Duodenal mucosa (tissue), 2 donors: Measurements from ENCODE around the gene ZNF687.
"Not testable (repeated sequence)": the region's sequence is repeated elsewhere in the genome, so short reads cannot be mapped to it uniquely, and the experiment has no call there.

ENCODE experiments used
- H3K27ac ChIP-seq: one replicate; pipeline ENCODE4 v1.7.0; 2013; ENCODE audit warnings: low read depth, low read length
- H3K27me3 ChIP-seq, 2 donors: one replicate each; pipeline ENCODE4 v1.7.0; 2013; ENCODE audit warnings: low read length in 2 of 2, control low read depth in 1 of 2; ENCODE audit not compliant: insufficient read depth in 2 of 2, control insufficient read depth in 1 of 2
- H3K36me3 ChIP-seq, 2 donors: one replicate each; pipeline ENCODE4 v1.7.0; 2013; ENCODE audit warnings: low read length in 2 of 2, control low read depth in 1 of 2; ENCODE audit not compliant: insufficient read depth in 2 of 2, control insufficient read depth in 1 of 2
- H3K4me1 ChIP-seq, 2 donors: one replicate each; pipeline ENCODE4 v1.7.0; 2013; ENCODE audit warnings: low read length in 2 of 2, control low read depth in 1 of 2; ENCODE audit not compliant: insufficient read depth in 2 of 2, control insufficient read depth in 1 of 2
- H3K4me3 ChIP-seq, 2 donors: one replicate each; pipeline ENCODE4 v1.7.0; 2013; ENCODE audit warnings: low read length in 2 of 2, low read depth in 1 of 2
- H3K9ac ChIP-seq, 2 donors: one replicate each; pipeline ENCODE4 v1.7.0; 2013; ENCODE audit warnings: low read length in 2 of 2, low read depth in 1 of 2
- H3K9me3 ChIP-seq, 2 donors: one replicate each; pipeline ENCODE4 v1.7.0; 2013; ENCODE audit warnings: low read length in 2 of 2, control low read depth in 1 of 2; ENCODE audit not compliant: control insufficient read depth in 1 of 2

ZNF687 gene

DNA sequence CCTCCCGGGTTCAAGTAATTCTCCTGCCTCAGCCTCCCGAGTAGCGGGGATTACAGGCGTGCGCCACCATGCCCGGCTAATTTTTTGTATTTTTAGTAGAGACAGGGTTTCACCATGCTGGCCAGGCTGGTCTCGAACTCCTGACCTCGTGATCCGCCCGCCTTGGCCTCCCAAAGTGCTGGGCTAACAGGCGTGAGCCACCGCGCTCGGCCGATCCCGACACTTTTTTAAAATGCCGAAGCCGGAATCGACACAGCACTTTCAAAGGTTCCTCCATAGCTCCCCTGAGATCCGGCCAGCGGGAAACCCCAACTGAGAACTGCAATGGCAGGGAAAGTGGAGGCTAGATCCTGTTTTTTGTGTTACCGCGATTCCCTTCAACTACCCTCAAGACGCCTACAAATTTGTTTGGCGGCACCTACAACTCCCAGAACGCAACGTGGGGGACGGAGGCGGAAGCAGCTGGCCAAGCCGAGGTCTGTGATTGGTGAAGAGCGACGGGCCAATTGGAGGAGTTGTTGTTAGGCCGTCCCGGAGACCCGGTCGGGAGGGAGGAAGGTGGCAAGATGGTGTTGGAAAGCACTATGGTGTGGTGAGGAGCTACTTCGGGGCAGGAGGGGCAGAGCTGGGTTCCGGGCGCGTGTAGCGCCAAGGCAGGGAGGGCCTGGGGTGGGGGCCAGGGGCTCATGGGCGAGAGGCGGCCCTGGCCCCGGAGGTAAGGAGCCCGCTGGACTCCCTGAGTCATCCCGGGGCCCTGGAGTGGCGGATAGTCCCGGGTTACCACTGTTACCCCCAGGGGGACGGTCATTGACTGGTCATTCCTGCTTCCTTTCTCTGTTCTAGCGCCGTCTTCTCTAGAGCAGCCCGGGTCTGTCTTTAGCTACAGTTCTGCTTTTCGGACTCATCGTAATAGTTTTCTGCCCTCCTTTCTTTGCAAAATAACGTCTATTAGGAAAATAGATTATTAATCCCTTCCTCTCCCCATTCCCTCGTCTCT lies 27.6 kb upstream of the ZNF687 start, which contains the start of gene PSMD4:
PSMD4 (plus strand) TSS at position 518 of the 997 bp plus-strand sequence; CDS start at position 567, 49 bp downstream.
- Histone ChIP-seq H3K27ac (peak within 1 kb of the TSS; percentile 63), H3K9me3 (no peaks in the 10 kb centered on the region), H3K36me3 (peaks cover 2 to 3% of the 10 kb centered on the region in 2 donors), H3K4me3 (peak within 1 kb of the TSS; percentile 86 to 97), H3K27me3 (no peaks in the 10 kb centered on the region), H3K9ac (peak within 1 kb of the TSS; percentile 87 to 95), H3K4me1 (peaks cover 8 to 10% of the 10 kb centered on the region in 2 donors)

DNA sequence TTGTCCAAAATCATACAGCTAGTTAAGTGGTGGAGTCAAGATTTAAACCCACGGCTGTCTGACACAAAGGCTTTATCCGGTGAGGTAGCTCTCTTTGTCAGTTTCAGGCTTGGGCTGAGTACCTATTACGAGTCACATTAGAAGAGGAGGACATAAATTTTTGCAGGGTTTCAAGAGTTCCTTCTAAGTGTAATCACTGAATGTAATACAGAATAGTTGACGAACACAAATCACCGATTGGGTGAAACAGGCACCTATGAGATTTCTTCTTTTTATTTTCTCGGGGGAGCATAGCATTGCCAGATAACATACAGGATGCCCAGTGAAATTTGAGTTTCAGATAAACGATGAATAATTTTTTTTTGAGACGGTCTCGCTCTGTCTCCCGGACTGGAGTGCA lies 26.7 kb upstream of the ZNF687 start:
- H3K9ac ChIP-seq, result peak overlapping the region; percentile 87 to 95
- H3K27ac ChIP-seq, result no peak overlapping the region
- peaks cover 8 to 10% of the 10 kb centered on the region in 2 donors for H3K4me1 ChIP-seq

DNA sequence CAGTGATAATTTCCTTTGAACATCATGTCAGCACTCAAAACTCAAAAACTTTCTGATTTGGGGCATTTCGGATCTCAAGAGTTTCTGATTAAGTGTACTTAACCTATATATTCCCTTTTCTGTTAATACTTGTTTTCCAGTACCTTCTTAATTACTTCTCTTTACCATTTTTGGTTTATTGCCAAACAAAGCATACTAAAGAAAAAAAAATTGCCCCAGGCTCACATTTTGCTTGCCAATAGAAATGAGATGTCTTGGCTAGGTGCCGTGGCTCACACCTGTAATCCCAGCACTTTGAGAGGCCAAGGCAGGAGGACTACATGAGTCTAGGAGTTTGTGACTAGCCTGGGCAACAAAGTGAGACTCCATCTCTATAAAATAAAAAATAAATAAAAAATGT lies 22.7 kb upstream of the ZNF687 start:
- Histone ChIP-seq H3K4me3 (no peak overlapping the region), H3K27me3 (no peaks in the 10 kb centered on the region), H3K27ac (no peak overlapping the region), H3K36me3 (peaks cover 3 to 22% of the 10 kb centered on the region in 2 donors), H3K9me3 (no peaks in the 10 kb centered on the region), H3K9ac (no peak overlapping the region), H3K4me1 (peaks cover 8 to 10% of the 10 kb centered on the region in 2 donors)

More for the DNA sequence above, 26.7 kb upstream of the ZNF687 start:
- no peaks in the 10 kb centered on the region for H3K27me3 ChIP-seq
- peak overlapping the region; percentile 86 to 97 for H3K4me3 ChIP-seq
- H3K9me3 ChIP-seq, result no peaks in the 10 kb centered on the region
- H3K36me3 ChIP-seq, result no peaks in the 10 kb centered on the region

DNA sequence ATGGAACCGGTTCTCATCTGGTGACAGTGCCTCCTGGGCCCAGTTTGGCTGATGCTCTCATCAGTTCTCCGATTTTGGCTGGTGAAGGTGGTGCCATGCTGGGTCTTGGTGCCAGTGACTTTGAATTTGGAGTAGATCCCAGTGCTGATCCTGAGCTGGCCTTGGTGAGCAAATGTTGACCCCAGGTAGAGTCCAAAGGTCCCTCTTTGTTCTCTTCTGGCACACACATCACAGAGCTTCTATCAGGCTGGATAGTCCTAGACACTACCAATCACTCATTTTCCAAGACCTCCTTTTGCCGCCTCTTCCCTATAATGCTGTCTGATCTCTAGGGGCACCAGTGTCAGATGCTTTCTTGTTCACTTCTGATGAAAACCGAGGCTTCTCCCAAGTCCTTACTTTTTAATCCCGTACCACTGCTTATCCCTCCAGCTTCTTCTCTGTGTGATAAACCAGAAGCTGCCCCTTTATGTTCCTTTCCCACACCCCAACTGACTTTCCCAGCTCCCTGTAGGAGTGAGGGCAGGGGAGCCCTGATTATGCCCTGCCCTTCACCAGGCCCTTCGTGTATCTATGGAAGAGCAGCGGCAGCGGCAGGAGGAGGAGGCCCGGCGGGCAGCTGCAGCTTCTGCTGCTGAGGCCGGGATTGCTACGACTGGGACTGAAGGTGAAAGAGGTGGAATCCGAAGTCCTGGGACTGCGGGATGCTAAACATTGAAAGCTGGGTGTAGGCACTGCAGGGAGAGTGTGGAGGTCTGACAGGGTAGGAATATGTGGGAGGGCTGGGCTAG lies 16.5 kb upstream of the ZNF687 start:
- Histone ChIP-seq H3K4me3 (no peak overlapping the region), H3K4me1 (peaks cover 0 to 15% of the 10 kb centered on the region in 2 donors), H3K9ac (no peak overlapping the region), H3K9me3 (no peaks in the 10 kb centered on the region), H3K27me3 (no peaks in the 10 kb centered on the region), H3K27ac (no peak overlapping the region), H3K36me3 (peaks cover 23 to 58% of the 10 kb centered on the region in 2 donors)

DNA sequence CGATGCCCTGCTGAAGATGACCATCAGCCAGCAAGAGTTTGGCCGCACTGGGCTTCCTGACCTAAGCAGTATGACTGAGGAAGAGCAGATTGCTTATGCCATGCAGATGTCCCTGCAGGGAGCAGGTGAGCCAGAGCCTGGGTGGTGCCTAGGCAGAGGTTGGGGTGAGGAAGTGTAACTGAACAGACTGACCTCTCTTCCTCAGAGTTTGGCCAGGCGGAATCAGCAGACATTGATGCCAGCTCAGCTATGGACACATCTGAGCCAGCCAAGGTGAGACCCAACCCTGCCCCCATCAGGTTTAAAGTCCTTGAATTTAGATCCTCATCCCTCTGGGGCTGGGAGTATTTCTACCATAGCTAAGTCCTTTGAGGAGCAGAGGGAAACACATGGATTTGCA lies 15.8 kb upstream of the ZNF687 start:
- Histone ChIP-seq H3K36me3 (peaks cover 23 to 58% of the 10 kb centered on the region in 2 donors), H3K27me3 (no peaks in the 10 kb centered on the region), H3K4me3 (no peak overlapping the region)

DNA sequence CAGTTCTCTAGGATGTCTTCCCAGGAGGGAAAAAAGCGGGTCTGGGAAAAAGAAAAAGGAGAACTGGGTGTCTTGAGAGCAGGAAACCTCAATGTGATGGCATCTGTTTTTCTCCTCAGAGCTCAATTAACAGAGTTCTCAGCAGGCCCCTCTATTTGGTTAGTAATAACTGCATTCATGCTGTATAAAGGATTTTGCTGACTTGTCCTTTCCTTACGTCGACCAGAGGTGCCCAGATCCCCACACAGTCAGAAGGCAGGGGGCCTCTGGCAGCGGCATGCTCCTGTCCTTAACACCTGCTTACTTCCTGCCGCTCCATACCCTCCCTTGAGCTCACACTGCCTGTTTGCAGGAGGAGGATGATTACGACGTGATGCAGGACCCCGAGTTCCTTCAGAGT lies 15.3 kb upstream of the ZNF687 start:
- Histone ChIP-seq H3K9ac (no peak overlapping the region), H3K27me3 (no peaks in the 10 kb centered on the region), H3K9me3 (no peaks in the 10 kb centered on the region), H3K4me1 (peaks cover 0 to 15% of the 10 kb centered on the region in 2 donors), H3K36me3 (peaks cover 26 to 58% of the 10 kb centered on the region in 2 donors), H3K27ac (no peak overlapping the region), H3K4me3 (no peak overlapping the region)

More for the DNA sequence above, 15.8 kb upstream of the ZNF687 start:
- Histone ChIP-seq H3K9ac (no peak overlapping the region), H3K4me1 (peaks cover 0 to 15% of the 10 kb centered on the region in 2 donors), H3K9me3 (no peaks in the 10 kb centered on the region), H3K27ac (no peak overlapping the region)

DNA sequence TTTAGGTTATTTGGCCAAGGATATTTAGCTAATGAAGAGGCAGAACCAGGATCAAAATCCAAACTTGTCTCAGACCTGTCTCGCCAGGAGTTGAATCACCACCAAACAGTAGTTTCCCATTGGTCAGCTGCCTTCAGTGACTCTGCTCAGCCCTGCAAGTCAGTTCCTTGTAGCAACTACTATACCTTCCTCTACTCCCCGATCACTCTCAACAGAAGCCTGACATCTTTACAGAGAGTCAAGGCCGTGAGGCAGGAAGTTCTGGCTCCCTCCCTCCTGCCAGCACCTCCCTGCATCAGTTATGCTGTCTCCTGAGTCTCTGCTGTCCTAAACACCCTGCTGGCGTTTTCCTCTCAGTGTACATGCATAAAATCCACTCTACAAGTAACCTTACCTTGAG lies 14.3 kb upstream of the ZNF687 start:
- no peak overlapping the region for H3K4me3 ChIP-seq
- H3K36me3 ChIP-seq, result peaks cover 26 to 50% of the 10 kb centered on the region in 2 donors
- H3K9me3 ChIP-seq, result no peaks in the 10 kb centered on the region
- no peaks in the 10 kb centered on the region for H3K27me3 ChIP-seq
- no peak overlapping the region for H3K9ac ChIP-seq
- no peak overlapping the region for H3K27ac ChIP-seq
- H3K4me1 ChIP-seq, result peaks cover 0 to 15% of the 10 kb centered on the region in 2 donors

DNA sequence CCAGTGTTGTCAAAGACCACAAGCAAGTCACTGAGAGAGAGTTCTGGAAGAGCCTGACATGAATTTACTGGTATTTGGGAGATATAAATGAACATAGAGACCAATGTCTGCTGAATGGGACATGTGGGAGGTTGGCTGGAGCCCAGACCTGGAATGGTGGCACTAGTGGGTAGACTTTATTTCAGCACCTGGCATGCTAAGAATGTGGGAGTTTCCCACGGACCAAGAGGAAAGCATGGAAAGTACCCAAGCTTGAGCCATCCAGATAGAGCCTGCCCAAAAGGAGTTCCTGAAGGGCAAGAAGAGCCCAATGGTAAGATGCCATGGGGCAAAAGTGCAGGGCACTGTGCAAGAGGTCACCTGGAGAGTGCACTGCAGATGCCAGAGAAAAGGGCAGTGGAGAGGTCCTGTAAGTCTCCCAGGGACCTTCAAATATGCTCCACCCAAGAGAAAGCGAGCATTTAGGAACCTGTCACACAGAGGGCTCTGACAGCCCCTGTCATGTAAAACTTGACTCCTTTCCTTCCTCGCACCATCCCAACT lies 8.1 kb upstream of the ZNF687 start:
- Histone ChIP-seq H3K27ac (no peak overlapping the region), H3K27me3 (no peaks in the 10 kb centered on the region), H3K4me3 (no peak overlapping the region), H3K36me3 (peaks cover 3% of the 10 kb centered on the region in 2 donors), H3K4me1 (no peaks in the 10 kb centered on the region), H3K9me3 (no peaks in the 10 kb centered on the region), H3K9ac (no peak overlapping the region)

DNA sequence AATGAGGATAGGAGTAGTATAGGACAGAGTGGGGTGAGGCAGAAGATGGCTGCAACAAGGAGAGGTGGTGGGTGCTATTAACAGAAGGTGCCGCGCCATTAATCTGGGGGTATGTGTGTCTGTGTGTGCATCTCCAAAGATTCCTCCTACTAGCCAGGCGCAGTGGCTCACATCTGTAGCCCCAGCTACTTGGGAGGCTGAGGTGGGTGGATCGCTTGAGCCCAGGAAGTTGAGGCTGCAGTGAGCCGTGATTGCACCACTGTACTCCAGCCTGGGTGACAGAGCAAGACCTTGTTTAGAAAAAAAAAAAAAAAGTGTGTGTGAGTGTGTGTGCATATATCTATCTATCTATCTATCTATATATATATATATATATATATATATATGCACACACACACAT lies 6.8 kb upstream of the ZNF687 start:
- not testable (repeated sequence) for H3K9me3 ChIP-seq, H3K4me3 ChIP-seq, H3K9ac ChIP-seq, H3K4me1 ChIP-seq, H3K36me3 ChIP-seq, H3K27ac ChIP-seq, H3K27me3 ChIP-seq
